ENCODE measurements around the gene SYDE1.
A peak's percentile ranks its signal among the peaks of the same experiment; 100 is the strongest.

SYDE1 gene

DNA sequence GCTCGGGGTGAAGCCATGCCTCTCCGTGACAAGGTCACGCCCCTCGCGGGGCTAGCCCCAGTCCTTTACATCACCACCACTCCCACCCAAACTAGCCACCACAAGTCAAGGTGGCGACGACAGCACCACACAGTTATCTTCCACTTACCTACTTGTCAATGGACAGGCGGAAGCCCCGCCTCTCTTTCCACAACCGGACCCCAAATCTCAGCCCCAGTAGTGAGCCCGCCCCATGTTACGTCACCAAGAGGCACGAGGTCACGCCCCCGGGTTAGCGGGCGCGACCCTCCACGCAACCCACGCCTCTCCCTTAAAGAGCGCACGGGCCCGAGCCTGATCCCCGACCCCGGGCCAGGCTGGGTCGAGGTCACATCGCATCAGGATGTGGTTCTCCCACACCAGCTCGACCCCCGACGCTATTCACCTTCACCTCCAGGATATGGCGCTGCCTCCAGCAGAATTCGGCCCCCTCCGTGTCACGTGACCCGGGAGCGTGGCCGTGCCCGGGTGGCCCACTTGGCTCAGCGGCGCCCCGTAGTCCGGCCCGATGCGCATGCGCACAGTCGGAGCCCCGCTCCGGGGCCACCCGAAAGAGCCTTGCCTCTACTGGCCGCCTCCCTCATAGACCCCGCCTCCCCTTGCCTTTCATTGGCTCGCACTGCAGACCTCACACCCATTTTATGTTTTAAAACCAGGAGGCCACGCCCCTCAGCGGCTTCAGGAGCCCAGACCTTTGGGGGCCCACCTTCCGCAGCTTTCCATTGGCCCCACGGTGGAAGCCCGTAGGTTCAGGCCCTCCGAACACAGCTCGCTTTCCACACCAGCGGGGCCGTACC lies 18.2 kb downstream of the SYDE1 start:
- peak; percentile 99 for DNase-seq (ENCODE audit: low spot score)

DNA sequence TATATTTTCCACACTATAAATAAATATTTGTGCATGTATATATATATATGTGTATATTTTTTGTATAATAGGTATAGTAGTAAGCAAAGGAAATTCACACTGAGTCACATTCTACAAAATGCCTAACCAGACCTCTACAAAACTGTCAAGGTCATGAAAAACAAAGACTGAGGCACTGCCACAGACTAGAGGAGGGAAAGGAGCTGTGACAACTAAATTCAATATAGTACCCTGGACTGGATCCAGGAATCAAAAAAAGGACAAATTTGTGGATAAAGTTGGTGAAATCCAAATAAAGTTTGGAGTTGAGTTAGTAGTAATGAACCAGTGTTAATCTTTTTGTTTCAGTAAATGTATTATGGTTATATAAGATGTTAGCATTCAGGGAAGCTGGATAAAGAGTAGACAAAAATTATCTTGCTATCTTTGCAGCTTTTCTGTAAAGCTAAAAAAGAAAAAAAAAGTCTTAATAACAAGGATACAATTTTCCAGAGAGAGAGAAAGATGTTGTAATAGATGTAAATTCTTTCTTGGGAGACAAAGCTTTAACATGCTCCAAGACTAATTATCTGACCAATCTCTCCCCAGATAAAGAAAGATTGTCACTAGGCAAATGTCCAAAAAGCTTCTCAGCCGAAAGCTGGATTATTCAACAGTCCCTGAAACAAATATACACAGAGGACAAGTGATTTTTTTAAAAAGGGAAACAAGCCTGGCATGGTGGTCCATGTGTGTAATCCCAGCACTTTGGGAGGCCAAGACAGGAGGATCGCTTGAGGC lies 19.1 kb downstream of the SYDE1 start:
- no peak for DNase-seq (ENCODE audit: low spot score)

DNA sequence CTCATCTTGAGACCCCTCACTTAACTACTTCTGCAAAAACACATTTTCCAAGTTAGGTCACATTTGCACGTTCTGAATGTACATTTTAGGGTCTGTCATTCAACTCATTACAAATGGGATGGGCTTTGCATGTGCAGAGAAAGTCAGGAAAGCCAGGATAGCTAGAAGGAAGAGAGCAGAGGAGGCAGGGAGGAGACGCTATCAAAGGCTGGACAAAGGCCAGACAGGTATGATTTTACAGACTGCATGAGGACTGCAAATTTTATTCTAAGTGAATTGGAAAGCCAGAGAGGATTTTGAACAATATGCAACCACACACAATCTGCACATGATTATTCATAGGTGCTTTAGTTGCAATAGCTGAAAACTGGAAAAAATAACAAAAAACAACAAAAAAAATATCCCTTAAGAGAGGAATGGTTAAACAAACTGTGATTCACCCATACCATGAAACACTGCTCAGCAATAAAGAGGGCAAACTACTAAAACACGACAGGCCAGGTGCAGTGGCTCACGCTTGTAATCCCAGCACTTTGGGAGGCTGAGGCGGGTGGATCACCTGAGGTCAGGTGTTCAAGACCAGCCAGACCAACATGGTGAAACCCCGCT lies 21.1 kb downstream of the SYDE1 start:
- DNase-seq (ENCODE audit: low spot score) = no peak

DNA sequence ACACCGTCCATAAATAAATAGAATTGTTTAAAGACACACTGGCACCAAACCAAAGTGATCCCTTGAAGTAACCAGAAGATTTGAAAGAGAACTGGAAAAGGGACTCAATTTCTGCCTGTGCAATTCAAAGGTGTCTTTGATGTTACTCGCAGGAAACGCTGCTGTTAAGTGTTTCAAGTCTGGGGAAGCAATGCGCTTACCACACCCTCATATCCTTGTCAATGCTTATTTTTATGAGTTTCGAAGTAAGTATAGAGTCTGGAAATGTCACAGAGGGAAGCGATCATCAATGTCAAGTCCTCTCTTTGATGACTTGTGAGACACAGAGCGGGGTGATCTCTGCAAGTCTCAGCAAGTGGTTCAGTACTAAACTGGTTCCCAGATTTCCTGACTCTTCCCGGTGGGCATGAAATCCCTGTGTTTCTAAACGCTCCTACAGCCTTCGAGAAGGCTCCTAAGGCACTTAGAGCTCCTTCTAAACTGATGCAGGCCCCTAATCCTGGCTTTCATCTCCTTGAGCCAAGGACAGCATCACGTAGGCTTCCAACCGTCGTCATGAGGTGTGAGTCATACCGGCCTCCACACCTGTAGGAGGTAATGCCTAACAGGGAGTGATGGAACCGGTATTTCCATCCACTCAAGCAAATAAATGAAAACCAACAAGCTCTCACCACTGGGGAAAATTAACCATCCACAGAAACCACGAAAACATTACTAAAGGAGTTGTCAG lies 22.8 kb downstream of the SYDE1 start:
- DNase-seq (ENCODE audit: low spot score) = no peak

DNA sequence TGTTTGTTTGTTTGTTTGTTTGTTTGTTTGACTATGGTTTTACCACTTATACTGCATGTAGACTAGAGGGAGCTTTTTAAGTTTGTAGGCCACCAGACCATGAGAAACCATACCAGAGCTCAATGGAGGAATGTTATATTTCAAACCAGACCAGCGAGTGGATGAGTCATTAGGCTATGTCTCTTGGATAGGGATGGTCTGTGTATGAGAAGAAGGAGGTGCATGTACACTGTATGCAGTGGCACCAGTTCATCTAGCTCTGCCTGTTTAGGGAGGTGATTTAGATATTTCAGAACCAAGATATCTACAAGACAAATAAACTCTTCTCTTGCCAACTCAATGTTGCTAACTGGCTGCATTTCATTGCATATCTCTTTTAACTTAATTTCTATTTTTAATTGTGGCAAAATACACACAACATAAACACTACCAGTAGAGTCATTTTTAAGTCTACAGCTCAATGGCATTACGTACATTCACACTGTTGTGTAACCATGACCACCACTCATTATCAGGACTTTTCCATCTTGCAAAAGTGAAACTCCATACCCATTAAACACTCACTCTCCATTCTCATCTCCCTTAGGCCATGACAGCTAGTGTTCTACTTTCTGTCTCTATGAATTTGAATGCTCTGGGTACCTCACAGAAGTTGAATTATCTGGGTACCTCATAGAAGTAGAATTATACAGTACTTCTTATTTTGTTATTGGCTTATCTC lies 29.2 kb downstream of the SYDE1 start:
- DNase-seq (ENCODE audit: low spot score) = no peak

DNA sequence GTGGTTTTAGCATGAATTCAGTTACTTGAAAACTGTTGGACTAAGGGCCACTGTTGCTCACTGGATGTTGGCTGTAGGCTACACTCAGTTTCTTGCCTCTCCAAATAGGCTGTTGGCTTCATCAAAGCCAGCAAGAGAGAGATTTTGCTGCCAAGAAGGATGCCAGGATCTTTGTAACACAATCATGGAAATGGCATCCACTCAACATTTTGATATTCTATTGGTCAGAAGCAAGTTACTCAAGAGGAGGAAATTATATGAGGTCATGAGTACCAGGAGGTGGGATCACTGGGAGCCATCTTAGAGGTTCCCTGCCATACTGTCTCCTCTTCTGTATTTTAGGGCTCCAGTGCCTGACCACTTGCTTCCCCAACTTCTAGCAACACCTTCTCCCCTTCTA lies 30.6 kb downstream of the SYDE1 start:
- no peak for DNase-seq (ENCODE audit: low spot score)

DNA sequence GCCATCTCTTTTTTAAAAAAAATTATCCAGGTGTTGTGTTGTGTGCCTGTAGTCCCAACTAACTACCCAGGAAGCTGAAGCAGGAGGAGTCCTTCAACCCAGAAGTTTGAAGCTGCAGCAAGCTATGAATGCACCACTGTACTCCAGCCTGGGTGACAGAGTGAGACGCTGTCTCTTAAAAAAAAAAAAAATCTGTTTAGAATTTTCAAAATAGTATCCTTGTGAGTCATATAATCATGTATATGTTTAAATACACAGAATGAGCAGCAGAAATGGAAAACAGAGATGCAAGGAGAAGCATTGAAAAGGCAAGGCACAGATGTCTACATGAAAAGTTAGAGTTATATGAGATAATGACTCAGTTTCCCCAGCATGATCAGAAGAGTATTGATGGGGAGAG lies 31.2 kb downstream of the SYDE1 start:
- no peak for DNase-seq (ENCODE audit: low spot score)

DNA sequence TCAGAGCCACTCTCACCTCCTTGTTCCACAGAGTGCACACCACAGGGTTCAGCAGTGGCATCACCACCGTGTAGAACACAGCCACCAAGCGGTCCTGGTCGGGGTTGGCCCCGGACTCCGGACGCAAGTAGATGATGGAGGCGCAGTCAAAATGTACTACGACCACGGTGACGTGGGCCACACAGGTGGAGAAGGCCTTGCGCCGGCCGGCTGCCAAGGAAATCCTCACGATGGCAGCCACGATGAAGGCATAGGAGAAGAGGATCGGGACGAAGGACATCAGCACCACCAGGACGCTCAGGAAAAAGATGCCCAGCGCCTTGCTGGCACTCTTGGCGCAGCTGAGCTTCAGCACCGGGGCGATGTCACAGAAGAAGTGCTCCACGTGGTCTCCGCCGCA lies 33.9 kb downstream of the SYDE1 start:
- DNase-seq (ENCODE audit: low spot score) = no peak

DNA sequence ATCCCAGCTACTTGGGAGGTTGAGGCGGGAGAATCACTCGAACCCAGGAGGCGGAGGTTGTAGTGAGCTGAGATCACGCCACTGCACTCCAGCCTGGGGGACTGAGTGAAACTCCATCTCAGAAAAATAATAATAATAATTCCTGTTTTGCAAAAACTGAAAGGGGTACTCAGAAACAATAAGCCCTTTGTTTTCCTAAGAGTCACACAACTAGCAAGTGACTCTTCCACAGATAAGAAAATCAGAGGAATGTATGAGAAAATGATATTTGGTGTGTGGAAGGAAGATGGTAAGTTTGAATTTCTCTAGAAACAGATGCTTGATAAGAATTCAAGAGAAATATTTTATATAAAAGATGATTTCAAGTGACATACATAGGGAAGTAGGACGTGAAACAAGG lies 35.1 kb downstream of the SYDE1 start:
- DNase-seq (ENCODE audit: low spot score) = no peak

DNA sequence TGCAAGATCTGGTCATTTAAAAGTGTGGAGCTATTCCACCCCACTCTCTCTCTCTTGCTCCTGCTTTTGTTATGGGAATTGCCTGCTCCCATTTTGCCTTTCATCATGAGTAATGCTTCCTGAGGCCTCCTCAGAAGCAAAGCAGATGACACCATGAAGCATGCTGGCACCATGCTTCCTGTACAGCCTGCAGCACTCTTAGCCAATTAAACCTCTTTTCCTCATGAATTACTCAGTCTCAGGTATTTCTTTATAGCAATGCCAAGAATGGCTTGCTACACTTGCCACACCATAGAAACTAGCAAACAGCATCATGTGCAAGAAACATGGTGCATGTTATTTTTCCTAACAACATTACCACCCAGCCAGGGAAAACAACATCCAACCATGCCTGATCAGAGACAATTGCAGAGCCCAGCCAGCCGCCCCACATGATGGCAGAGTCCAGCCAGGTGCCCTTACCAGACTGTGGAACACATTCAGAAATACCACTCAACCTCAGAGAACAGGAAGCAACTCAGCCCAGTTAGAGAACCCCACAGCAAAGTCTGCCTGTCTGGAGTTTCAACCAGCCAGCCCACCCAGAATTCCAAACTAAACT lies 36.9 kb downstream of the SYDE1 start:
- no peak for DNase-seq (ENCODE audit: low spot score)

DNA sequence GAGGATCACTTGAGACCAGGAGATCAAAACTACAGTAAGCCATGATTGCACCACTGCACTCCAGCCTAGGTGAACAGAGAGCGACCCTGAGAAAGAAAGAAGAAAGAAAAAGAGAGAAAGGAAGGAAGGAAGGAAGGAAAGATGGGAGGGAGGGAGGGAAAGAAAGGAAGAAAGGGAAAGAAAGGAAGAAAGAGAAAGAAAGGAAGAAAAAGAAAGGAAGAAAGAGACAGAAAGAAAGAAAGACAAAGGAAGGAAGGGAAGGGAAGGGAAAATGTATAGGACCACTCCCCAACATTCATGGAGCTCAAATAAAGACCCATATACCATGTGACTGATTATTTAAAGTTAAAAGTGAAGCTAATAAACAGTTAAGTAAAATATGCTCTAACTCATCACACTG lies 39.9 kb downstream of the SYDE1 start:
- DNase-seq (ENCODE audit: low spot score) = no peak

DNA sequence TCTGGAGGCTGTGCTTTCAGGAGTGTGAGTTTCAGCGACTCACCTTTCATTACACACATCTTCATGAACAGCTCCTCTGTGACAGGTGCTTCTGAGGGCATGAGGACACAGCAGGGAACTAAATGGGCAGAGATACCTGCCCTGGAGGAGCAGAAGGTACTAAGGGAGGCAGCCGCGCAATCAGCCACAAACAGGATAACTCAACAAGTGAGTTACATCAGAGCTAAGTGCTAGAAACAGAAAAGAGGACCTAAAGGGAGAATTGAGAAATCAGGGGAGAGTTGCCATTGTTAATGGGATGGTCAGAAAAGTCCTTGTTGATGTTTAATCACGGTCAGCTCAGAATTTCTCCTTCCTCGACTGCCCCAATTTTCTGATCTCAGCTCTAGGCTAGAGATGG lies 42.5 kb downstream of the SYDE1 start:
- no peak for DNase-seq (ENCODE audit: low spot score)

DNA sequence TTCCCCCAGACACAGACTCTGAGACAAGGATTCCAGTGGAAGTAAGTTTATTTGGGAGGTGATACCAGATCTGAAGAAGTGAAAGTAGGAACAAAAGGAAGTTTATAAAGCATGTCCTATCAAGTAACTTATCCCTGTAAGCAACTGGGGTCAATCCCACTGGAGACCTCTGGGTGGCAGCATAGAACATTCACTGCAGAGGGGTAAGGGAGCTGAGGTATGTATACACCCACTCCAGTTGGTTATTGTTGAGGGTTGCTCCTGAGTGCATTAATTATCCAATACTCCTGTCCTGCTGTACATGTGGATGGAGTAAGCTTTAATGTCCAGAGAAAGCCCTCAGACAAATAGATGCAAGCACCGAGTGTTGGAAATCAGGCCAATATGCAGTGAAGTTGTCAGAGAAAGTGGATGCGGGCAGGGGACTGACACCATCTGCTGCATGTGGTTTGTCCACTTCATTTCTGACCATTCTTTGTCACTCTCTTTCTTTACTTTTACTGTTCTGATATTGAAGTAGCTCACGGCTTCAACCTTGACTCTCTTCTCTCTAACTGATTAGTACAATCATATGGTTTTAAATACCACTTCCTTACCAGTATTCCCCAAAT lies 46.9 kb downstream of the SYDE1 start:
- peak; percentile 40 for DNase-seq (ENCODE audit: low spot score)

DNA sequence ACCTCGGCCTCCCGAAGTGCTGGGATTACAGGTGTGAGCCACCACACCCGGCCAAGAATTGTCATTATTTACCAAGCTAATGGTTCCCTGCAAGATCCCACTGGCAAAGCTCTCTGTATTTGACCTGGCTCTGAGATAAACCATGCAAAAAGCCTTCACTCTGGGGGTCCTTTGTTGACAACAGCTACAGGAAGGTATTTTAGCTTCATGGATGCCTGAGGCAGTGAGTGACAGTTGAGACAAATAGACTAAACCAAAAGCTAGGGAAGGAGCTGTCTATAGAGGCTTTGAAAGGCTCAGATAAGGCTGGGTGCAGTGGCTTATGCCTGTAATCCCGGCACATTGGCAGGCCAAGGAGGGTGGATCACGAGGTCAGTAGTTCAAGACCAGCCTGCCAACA lies 48.1 kb downstream of the SYDE1 start:
- DNase-seq (ENCODE audit: low spot score) = no peak

DNA sequence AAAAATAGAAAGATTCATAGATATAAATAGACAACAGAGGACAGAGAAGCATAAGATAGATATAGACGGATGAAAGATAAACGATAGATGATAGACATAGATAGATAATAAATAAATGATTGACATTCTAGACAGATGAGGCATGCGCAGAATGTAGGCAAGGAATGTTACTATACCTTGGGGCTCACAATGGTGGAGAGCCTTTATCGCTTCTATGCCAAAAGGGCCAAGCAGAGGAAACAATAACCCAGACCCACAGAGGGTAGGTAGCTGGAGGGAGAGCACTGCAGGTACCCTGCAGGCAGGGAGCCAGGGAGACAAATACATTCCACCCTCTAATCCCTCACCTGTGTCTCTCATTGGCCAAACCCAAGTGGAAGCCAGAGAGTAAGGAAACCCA lies 49.2 kb downstream of the SYDE1 start:
- no peak for DNase-seq (ENCODE audit: low spot score)

DNA sequence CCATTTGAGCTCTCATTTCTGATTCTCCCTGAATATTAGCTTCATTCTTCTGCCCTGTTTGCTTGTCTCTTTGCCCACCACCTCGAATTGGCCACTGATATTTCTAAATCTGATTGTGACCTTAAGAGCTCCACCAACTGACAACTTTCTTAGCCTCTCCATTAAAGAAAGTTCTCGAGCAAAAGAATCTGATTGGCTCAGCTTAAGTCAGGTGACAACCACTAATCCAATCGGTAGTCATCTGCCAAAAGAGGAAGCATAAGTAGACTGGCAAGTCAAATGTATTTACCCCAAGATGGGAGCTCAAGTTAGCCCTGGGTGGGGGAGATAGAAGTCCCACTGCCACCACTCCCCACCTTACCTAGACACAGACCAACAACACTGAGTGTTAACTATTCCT lies 52.0 kb downstream of the SYDE1 start:
- peak; percentile 23 for DNase-seq (ENCODE audit: low spot score)

DNA sequence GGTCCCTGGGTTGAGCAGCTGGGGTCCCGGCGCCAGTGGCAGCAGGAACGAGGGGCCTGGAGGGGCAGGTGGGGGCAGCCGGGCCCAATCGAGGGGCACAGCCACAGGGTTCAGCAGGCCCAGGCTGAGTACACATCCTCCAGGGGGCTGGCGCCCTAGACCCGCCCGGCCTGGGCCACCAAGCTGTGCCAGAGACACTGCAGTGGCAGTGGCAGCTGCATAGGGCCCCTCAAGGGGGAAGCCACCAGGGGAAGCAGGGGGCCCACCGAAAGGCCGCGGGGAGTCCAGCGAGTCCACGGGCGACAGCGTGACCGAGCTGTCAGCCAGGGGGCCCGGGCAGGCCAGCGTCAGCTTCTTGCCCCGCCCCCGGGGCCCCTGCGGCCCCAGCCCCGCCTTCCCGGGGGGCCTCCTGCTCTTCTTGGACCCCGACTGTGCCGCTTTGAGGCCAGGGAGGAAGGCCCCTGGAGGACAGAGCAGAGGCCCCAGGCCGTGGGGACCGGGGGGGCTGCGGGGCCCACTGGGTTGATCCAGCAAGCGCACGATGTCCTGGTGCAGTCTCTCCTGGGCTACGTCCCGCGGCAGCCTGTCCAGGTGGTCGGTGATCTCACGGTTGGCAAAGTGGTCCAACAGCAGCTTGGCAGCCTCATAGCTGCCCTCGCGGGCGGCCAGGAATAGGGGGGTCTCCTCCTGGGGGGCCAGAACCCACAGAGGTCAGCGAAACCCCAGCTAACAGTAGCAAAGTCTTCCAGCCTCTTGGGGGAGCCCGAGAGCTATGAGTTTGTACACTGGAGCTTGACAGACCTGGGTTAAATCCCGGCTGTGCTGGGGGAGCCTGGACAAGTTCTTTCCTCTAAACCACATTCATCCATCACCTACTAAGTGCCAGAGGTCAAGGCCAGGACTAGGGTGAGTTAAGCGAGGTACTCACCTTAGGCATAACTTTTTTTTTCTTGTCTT lies 54.1 kb downstream of the SYDE1 start:
- DNase-seq (ENCODE audit: low spot score) = peak; percentile 65
